ENCODE data around the gene HACD2.

The HACD2 gene

DNA sequence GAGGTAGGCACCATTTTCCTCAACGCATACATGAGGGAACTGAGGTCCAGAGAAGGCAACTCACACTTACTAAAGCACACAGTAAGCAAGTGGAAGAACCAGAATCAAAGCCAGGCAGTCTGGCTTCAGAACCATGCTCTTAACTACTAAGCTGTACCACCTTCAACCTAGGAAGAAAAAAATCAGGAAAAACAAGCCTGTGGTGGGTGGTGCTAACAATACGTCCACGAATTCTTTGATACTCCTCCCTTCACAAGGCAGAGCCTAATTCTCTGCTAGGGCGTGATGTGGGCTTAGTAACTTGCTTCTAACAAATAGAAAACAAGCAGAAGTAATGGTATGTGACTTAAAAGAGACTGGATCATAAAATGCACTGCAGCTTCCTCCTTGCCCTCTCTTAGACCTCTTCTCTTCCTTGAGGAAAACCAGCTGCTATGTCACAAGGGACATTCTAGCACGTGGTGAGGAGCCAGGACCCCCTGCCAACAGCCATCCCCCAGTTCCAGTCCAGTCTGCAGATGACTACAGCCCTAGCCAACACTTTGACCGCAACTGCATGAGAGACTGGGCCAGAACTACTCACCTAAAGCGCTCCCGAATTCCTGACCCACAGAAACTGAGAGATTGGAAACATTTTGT is 36.9 kb downstream of the HACD2 start:
- no peak for DNase-seq (ENCODE audit: low read depth, low spot score)
- no peak overlapping the region for H3K4me3 ChIP-seq (ENCODE audit: low read depth, low read length)
- POLR2A ChIA-PET: no interaction called here
- CTCF ChIA-PET: interaction anchor here (1.3 to 13.4 kb wide), 6 partner anchors 14 to 228 kb away, joined by 4 to 141 read pairs (median 6); no protein-coding TSS in a partner anchor
- TF ChIP-seq, protein P1, sequence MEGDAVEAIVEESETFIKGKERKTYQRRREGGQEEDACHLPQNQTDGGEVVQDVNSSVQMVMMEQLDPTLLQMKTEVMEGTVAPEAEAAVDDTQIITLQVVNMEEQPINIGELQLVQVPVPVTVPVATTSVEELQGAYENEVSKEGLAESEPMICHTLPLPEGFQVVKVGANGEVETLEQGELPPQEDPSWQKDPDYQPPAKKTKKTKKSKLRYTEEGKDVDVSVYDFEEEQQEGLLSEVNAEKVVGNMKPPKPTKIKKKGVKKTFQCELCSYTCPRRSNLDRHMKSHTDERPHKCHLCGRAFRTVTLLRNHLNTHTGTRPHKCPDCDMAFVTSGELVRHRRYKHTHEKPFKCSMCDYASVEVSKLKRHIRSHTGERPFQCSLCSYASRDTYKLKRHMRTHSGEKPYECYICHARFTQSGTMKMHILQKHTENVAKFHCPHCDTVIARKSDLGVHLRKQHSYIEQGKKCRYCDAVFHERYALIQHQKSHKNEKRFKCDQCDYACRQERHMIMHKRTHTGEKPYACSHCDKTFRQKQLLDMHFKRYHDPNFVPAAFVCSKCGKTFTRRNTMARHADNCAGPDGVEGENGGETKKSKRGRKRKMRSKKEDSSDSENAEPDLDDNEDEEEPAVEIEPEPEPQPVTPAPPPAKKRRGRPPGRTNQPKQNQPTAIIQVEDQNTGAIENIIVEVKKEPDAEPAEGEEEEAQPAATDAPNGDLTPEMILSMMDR (IDR thresholded peaks at IDR 0.05; ENCODE audit: insufficient read depth, low read length, missing control alignments): no peak

DNA sequence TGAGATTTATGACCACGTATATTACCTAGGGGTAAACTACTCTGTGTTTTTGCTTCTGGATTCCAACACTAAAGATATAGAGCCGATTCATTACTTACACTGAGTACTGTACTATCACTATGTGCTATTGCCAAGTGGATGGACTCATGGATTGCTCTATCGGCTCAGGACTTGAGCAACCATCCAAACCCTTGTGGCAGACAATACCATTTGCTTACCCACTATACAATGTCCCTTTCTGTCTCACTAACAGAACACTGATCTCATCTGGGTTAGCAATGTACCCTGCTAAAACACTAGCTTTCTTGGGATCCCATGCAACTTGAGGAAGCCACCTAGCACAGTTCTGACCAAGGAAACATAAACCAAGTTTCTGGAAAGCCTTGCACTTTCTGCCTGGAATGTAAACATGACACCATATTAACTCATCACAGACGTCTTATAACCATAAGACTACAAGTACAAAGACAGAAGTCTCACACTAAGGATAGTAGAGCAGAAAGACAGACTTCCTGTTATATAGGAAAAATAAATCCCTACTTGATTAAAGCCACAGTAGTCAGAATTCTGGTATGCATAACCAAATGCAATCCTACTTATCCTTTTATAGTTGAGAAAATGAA is 38.6 kb downstream of the HACD2 start:
- TF ChIP-seq, protein P1 (IDR thresholded peaks at IDR 0.05; ENCODE audit: insufficient read depth, low read length, missing control alignments): no peak
- H3K4me3 ChIP-seq (ENCODE audit: low read depth, low read length): no peak overlapping the region
- ChIA-PET CTCF (interaction anchor here (1.3 to 13.4 kb wide), 3 partner anchors 11 to 217 kb away, joined by 3 to 141 read pairs (median 7); no protein-coding TSS in a partner anchor), POLR2A (interaction anchor here (1.3 kb wide), 1 partner anchor 11 kb away, joined by 3 read pairs; no protein-coding TSS in a partner anchor)
- DNase-seq (ENCODE audit: low read depth, low spot score): peak; percentile 71

DNA sequence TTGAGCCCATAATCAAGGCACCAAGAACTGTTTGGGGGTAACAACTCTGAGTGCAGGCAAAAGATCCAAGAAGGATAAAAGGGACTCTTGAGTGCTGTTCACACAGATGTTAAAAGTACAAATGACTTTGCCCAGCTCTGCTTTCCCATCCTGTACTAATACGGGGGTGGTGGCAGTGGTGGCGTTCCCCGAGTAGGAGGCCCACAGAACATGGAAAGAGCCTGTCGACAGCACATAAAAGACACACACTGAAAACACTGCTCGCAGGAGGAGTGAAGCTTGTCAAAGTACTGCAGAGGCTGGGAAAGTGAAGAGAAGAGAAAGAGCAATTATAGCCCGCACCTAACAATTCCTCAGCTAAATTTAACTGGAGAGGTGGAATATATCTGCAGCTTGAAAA is 40.9 kb downstream of the HACD2 start:
- no peak for DNase-seq (ENCODE audit: low read depth, low spot score)
- TF ChIP-seq, protein P1 (IDR thresholded peaks at IDR 0.05; ENCODE audit: insufficient read depth, low read length, missing control alignments): no peak
- POLR2A ChIA-PET: no interaction called here
- CTCF ChIA-PET: interaction anchor here (1.0 to 13.4 kb wide), 4 partner anchors 9 to 54 kb away, joined by 3 to 141 read pairs (median 8); no protein-coding TSS in a partner anchor
- H3K4me3 ChIP-seq (ENCODE audit: low read depth, low read length): no peak overlapping the region

DNA sequence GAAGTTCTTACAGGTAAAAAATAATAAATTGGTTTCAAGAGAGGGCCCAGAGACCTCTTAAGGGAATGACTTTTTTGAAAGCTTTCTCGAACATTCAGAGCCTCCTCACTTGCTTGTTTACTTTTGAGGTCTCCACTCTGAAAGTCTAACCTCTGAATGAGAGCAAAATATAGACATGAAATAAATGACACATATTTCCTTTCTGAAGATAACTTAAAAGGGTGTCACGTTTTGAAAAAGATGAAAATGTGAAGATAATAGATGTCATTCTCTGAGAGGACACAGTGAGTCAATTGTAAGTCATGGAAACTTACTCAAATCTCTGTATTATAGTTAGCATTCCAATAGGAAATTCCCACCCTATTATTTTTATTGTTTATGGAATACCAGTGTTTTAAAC is 44.6 kb downstream of the HACD2 start:
- CTCF ChIA-PET: interaction anchor here (1.0 to 7.2 kb wide), 3 partner anchors 11 to 19 kb away, joined by 3 to 48 read pairs (median 5); no protein-coding TSS in a partner anchor
- no peak for DNase-seq (ENCODE audit: low read depth, low spot score)
- no peak overlapping the region for H3K4me3 ChIP-seq (ENCODE audit: low read depth, low read length)
- POLR2A ChIA-PET: no interaction called here
- TF ChIP-seq, protein P1 (IDR thresholded peaks at IDR 0.05; ENCODE audit: insufficient read depth, low read length, missing control alignments): no peak

DNA sequence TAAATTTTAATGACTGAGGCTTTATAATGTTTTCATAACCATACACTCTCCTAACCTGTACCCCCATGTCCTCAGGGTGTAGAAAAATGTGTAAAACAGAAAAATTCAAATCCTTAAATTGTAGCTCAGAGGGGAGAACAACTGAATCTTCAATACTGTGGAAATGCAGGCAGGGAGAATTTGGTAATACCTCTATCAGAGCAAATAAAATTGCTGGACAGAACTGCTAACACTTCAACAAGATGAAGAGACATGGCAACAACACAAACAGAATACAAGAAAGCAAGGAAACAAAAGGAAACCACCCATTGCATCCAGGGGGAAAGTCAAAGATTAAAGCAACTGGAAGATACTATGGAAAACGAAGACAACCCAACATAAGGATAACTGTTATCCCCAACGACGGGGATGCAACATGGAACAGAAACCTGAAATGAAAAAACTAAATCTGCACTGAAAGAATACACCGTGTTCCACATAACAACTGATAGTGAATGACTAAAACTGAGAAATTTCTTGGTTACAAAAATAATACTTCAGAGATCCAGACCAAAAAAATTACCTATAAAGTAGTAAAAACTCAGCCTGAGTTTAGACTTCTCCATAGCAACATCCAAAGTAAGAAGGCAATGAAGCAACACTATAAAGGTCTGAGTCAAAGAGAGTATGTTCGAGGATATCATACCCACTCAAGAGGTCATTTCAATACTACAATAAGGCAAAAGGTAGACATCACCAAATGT is 48.5 kb downstream of the HACD2 start:
- TF ChIP-seq, protein P1 (IDR thresholded peaks at IDR 0.05; ENCODE audit: insufficient read depth, low read length, missing control alignments): no peak
- DNase-seq (ENCODE audit: low read depth, low spot score): no peak
- H3K4me3 ChIP-seq (ENCODE audit: low read depth, low read length): no peak overlapping the region
- POLR2A ChIA-PET: interaction anchor here (1.0 kb wide), 1 partner anchor 9 kb away, joined by 3 read pairs; no protein-coding TSS in a partner anchor
- CTCF ChIA-PET: interaction anchor here (1.0 to 7.2 kb wide), 4 partner anchors 10 to 23 kb away, joined by 3 to 48 read pairs (median 3); no protein-coding TSS in a partner anchor
